Mesenteric fat pad (tissue), 1 donor: ENCODE data around the gene TSNAXIP1. TPM values are rescaled to one million over a fixed set of nuclear protein-coding genes. Genes with fewer than 3 reads are reported as not detected.
"Not testable (repeated sequence)": the region's sequence is repeated elsewhere in the genome, so short reads cannot be mapped to it uniquely, and the experiment has no call there.

ENCODE experiments used
- DNase-seq: peaks from one replicate; pipeline ENCODE4 v3.0.0-alpha.2; 2020; ENCODE audit warnings: low spot score
- total RNA-seq: library from RNA; stranded (reverse); fragmentation: NEBNext Ultra II Directional; extraction: Animal tissue kit (Norgen Biotek cat#: 25700); gene quantifications from one replicate; pipeline ENCODE4 v1.2.1, GENCODE V29; 2021
- donor health status: DM: yes; HTN: yes; CAD: no.

Gene TSNAXIP1
- total RNA-seq, 1 donor from 2014 or later: 1.1 TPM

GRCh38 chr16:67858500-67858899, 51.8 kb downstream of the TSNAXIP1 start:
- no peak for DNase-seq

DNA sequence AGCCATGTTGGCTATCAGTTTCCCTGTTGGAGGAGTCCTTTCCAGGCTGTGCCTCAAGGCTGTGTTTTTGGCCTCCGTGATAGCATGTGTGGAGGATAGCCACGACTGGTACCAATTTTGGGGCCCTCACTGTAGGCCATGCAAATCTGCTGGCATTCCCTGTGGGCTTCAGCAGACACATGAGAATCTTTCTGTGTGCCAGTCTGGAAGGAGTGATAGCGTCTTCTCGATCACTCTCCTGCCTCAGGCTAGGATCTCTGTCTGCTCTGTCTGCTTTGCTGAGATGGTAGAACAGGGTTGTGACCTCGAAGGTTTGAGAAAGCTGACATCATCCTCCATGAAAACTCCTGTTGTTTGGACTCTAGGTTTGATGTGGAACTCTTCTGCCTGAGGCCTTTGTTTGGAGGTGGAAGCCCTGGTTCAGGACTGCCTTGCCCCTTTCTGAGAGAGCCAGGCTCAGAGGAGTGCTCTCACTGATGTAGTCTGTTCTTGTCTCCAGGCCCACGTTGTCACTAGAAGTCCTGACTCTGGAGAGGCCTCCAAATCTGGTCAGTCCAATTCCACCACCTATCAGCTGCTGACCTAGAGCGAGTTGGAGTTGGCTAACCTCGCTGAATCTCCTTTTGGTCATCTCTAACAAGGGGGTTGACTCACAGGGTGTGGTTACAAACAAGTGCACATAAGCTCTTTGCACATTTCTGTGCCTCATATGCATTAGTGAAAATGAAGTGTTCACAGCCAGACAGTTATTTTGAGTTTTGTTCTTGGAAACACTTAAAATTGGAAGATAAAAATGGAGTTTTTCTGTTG, 54.1 kb downstream of the TSNAXIP1 start:
- DNase-seq: no peak

GRCh38 chr16:67861877-67862276, 55.2 kb downstream of the TSNAXIP1 start:
- no peak for DNase-seq

GRCh38 chr16:67862623-67863583, 56.2 kb downstream of the TSNAXIP1 start:
- DNase-seq: no peak

DNA sequence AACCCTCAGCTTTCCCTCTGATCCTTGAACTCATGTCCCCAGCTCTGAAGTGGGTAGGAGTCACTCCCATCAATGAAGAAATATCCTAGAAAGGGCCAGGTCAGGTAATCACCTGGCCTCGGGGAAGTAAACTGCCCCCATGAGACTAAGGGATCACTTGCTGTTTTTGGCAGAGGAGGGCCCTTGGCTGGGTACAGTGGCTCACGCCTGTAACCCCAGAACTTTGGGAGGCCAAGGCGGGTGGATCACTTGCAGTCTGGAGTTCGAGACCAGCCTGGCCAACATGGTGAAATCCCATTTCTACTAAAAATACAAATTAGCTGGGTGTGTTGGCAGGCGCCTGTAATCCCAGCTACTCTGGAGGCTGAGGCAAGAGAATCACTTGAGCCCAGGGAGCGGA, 57.4 kb downstream of the TSNAXIP1 start:
- not testable (repeated sequence) for DNase-seq

GRCh38 chr16:67864594-67864993, 57.9 kb downstream of the TSNAXIP1 start:
- DNase-seq: no peak

DNA sequence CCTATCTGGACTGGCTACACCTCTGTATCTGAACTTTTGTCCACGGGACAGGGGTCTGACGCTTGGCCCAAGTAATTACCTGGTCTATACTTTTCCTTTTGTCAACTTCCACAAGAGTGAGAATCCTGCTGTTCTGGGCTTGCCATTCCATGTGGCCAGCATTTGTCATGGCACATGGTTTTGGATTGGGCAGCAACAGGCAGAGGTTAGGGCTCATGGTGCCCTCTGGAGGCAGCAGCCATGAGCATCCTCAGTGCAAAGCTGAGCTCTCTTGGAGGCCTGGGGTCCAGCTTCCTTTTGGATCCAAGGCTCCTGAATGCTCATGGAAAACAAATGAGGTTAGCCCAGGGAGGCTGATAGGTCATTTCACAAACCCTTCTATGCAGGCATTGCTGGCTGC, 58.6 kb downstream of the TSNAXIP1 start:
- DNase-seq: no peak

GRCh38 chr16:67868290-67868689, 61.6 kb downstream of the TSNAXIP1 start:
- no peak for DNase-seq

DNA sequence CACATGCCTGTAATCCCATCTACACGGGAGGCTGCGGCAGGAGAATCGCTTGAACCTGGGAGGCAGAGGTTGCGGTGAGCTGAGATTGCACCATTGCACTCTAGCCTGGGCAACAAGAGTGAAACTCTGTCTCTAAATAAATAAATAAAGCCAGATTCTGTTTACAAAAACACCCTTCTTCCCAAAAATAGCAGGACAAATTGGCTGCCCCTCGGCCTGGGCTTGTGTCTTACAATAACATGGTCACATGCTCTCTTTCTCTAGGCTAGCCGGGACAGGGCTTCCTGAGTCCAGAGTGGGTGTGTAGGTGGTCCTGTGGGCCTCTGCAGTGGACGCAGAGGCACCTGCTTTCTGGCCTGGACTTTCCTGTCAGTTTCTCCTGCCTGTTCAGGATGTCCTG, 63.0 kb downstream of the TSNAXIP1 start:
- DNase-seq: no peak

DNA sequence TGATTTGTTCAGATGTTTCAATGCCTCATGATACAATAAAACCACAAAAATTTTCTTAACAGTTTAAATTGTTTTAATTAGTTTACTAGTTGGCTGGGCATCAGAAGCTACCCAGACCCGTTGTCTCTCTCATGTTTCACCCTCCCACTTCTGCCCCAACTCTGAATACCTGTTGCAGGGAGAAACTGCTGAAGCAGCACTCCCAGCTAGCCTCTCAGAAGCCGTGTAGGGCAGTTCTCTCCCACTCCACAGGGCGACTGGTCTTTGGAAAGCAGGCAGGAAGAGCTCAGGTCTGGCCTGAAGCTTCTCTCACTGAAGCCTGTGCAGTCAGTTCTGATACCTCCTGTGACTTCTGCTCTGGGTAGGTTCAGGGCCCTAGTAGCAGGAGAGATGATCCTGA, 64.6 kb downstream of the TSNAXIP1 start:
- DNase-seq: no peak

- DNase-seq: no peak
Observed at GRCh38 chr16:67872131-67872630, 65.5 kb downstream of the TSNAXIP1 start.

DNA sequence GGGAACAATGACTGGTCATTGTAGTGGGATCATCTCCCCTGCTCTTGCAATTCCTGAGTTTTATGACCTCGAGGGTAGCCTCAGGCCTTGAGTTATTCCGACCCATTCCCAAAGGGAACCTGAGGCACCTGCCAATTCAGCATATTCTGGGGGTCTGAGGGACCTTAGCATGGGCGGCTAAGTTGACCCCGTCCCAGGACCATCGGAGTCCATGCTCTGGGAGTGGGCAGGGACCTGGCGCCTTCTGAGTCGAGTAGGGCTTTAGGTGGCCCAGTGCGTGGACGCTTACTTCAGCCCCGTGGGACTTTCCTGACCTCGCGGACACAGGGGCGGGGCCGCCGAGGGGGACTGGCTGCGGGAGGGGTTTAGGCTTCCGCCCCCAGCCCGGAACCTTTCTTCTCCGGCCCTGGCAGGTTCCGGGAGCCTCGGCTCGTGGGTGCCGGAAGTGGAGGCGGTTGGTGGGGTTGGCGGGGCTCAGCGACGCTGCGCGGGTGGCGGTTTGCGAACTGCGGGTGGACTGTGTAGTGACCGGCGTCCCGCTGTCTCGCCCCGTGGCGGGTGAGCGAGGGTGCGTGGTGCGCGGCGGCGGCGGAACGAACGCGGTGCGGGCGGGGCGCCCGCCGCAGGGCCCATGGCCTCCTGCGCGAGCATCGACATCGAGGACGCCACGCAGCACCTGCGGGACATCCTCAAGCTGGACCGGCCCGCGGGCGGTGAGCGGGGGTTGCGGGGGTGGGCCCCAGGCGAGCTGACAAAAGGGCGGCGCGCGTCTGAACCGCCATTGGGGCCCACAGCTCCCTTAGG, 66.1 kb downstream of the TSNAXIP1 start, which contains the start of gene EDC4:
Gene EDC4, plus strand, starts transcription at position 422 of the 804 bp plus-strand sequence. Its CDS starts 210 bp downstream, at position 632.
- DNase-seq: peak; percentile 97

DNA sequence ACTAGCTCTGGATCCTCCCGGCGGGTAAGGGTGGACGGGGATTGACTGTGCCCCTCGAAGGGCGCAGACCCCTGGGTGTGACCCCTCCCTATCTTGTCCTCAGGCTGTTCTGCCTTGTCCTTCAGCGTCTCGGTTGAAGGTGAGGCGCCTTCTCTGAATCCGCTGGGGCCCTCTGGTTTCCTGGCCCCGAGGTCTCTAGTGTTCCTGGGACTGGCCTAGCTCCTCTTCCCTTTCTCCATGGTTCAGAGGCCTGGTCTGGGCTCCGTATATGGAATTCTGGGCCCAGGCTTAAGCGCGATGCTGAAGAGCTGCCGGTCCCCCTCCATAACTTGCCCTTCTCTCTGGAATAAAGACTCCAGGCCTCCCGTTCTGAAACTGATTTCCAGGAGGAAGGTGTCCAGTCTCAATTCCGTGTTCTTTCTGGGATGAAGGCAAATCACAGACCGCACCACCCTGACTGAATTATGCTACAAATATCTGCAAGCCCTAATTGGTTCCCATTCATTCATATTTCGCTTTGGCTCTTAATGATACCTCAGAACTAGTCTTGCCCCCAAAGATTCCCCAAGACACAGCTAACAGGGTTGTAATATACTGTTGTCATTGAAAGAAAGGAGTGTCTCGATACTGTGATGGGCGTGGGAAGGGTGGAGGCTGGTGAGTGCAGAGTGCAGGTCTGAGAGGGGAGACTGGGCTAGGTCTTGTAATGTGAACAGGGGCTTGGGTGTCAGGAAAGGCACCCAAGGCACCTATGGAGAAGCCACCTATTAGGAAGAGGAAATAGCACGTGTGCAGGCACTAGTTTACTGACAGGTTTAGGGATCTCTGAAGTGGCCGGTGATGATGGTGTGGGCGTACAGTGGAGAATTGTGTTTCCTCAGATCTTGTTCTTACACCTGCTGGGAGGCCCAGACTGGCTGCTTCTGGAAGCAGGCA, 67.0 kb downstream of the TSNAXIP1 start:
- DNase-seq: no peak

DNA sequence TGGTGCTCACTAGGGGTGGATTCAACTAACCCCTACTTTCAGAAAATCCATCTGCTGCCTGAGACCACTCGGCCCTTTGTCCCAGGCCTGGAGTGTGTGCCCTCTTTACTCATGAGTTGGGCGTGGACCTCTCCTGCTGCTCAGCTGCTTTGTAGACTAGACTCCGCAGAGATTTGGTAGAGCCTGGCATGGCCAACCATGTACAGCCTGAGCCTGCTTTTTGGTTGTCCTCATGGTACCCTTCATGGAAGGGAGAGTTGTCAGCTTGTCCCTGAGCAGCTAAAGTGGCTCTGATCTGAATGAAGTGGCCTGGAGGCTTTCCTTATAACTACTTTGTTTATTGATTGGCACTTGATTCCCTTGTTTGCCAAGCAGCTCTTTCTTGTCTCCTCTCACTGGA, 67.7 kb downstream of the TSNAXIP1 start:
- DNase-seq: no peak

DNA sequence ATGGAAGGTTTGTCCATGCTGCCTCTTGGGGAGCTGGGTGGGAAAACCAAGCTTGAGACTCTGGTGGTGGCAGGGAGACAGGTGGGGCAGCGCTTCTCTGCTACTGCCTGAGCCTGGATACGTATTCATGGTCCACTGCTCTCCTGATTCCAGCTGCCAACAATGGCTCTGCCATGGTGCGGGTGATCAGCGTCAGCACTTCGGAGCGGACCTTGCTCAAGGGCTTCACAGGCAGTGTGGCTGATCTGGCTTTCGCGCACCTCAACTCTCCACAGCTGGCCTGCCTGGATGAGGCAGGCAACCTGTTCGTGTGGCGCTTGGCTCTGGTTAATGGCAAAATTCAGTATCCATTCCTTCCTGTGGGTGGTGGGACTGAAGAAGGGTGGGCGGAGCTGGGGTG, 70.4 kb downstream of the TSNAXIP1 start:
- no peak for DNase-seq

Other genes with a start within 250 kb of the TSNAXIP1 start
- gene CTCF, start 244.4 kb upstream of the TSNAXIP1 start, total RNA-seq: 26.2 TPM
- gene CARMIL2, start 161.7 kb upstream of the TSNAXIP1 start, total RNA-seq: 0.96 TPM
- 11.5 TPM for gene ACD, start 146.6 kb upstream of the TSNAXIP1 start, total RNA-seq
- 3.9 TPM for gene PARD6A, start 145.9 kb upstream of the TSNAXIP1 start, total RNA-seq
- gene ENKD1, start 140.1 kb upstream of the TSNAXIP1 start, total RNA-seq: 11.4 TPM
- gene C16orf86, start 140.1 kb upstream of the TSNAXIP1 start, total RNA-seq: 2.9 TPM
- 16.7 TPM for gene GFOD2, start 87.6 kb upstream of the TSNAXIP1 start, total RNA-seq
- 14.5 TPM for gene RANBP10, start 329 bp upstream of the TSNAXIP1 start, total RNA-seq
- 21.6 TPM for gene THAP11, start 35.4 kb downstream of the TSNAXIP1 start, total RNA-seq
- gene NUTF2, start 40.0 kb downstream of the TSNAXIP1 start, total RNA-seq: 87.6 TPM
- 35.5 TPM for gene CENPT, start 40.8 kb downstream of the TSNAXIP1 start, total RNA-seq
- 41.3 TPM for gene EDC4, start 66.2 kb downstream of the TSNAXIP1 start, total RNA-seq
- gene NRN1L, start 78.0 kb downstream of the TSNAXIP1 start, total RNA-seq: not detected
- 28.6 TPM for gene PSKH1, start 86.4 kb downstream of the TSNAXIP1 start, total RNA-seq
- 1.3 TPM for gene CTRL, start 125.0 kb downstream of the TSNAXIP1 start, total RNA-seq
- 53.8 TPM for gene PSMB10, start 130.0 kb downstream of the TSNAXIP1 start, total RNA-seq
- gene LCAT, start 137.2 kb downstream of the TSNAXIP1 start, total RNA-seq: 32.1 TPM
- gene SLC12A4, start 161.7 kb downstream of the TSNAXIP1 start, total RNA-seq: 113 TPM
- 0.16 TPM for gene DPEP3, start 173.6 kb downstream of the TSNAXIP1 start, total RNA-seq
- gene DPEP2, start 192.6 kb downstream of the TSNAXIP1 start, total RNA-seq: 1.5 TPM
- gene DPEP2NB, start 209.0 kb downstream of the TSNAXIP1 start, total RNA-seq: not detected
- gene DDX28, start 216.3 kb downstream of the TSNAXIP1 start, total RNA-seq: 7.8 TPM
- gene DUS2, start 216.4 kb downstream of the TSNAXIP1 start, total RNA-seq: 17.4 TPM